Prostate gland (tissue), 2 donors: ENCODE measurements around the gene TNFRSF25. TPM values are rescaled to one million over a fixed set of nuclear protein-coding genes. Genes with fewer than 3 reads are reported as not detected.

Experiments
- DNase-seq: peaks from one replicate; pipeline ENCODE4 v3.0.0-alpha.2; 2019; ENCODE audit warnings: low spot score
- H3K27ac ChIP-seq, 2 donors: fragments of 200-600 bp; sonication (generic); 2 replicates each; pipeline ENCODE4 v1.5.1; 2017 to 2019
- H3K27me3 ChIP-seq: fragments of 200-600 bp; sonication (generic); replicated peaks from 2 replicates; pipeline ENCODE4 v1.5.1; 2019; ENCODE audit not compliant: insufficient read depth
- H3K36me3 ChIP-seq, 2 donors: fragments of 200-600 bp; sonication (generic); 1 replicate in 1 of 2; 2 replicates in 1 of 2; pipeline versions ENCODE4 v1.5.1 to v1.8.1; 2017 to 2019
- H3K4me1 ChIP-seq: fragments of 200-600 bp; sonication (generic); replicated peaks from 2 replicates; pipeline ENCODE4 v1.5.1; 2019
- H3K4me3 ChIP-seq, 2 donors: fragments of 200-600 bp; sonication (generic); 2 replicates each; pipeline ENCODE4 v1.5.1; 2017 to 2019
- H3K9me3 ChIP-seq: fragments of 200-600 bp; sonication (generic); 2 replicates; pipeline ENCODE4 v1.5.1; 2017
- CTCF ChIP-seq, 4 experiments: fragments of 200-600 bp in 2 of 4; fragments of 450-650 bp in 2 of 4; sonication (generic) in 2 of 4; IDR thresholded peaks; 1 replicate in 3 of 4; 2 replicates in 1 of 4; pipeline ENCODE4 v1.5.1; 2016 to 2019; ENCODE audit warnings: antibody characterized with exemption in 4 of 4, mild to moderate bottlenecking in 2 of 4, moderate library complexity in 2 of 4
- POLR2A ChIP-seq: fragments of 450-650 bp; IDR thresholded peaks from one replicate; pipeline ENCODE4 v1.6.1; 2016; ENCODE audit warnings: antibody characterized with exemption, mild to moderate bottlenecking
- POLR2AphosphoS5 ChIP-seq: sonication (generic); formaldehyde crosslinking; IDR thresholded peaks from one replicate; pipeline ENCODE4 v1.6.1; 2017; ENCODE audit warnings: antibody characterized with exemption
- WGBS: methylation state at CpG from one replicate; pipeline ENCODE4 v1.1.5; 2018; 5-methylcytosine and 5-hydroxymethylcytosine counted together
- intact Hi-C: fragments of 100-400 bp; cut with DNase I; formaldehyde crosslinking; loops from one replicate; pipeline ENCODE4 v1.14.2; 2022
- total RNA-seq, 2 donors: library from RNA; depleted of rRNA; stranded (reverse); fragments of >200 nt; gene quantifications; one replicate each; pipeline ENCODE4 v1.1.0, GENCODE V29; 2016

TNFRSF25 gene
- total RNA-seq, 2 donors from 2014 or later, result 15.2 to 22.7 TPM

GRCh38 chr1:6497867-6498575 lies 32.0 kb upstream of the TNFRSF25 start:
- DNase-seq, result no peak
- Histone ChIP-seq H3K9me3 (no peaks in the 10 kb centered on the region), H3K27me3 (no peaks in the 10 kb centered on the region), H3K27ac (no peak overlapping the region), H3K4me1 (peaks cover 3% of the 10 kb centered on the region), H3K4me3 (peak overlapping the region; percentile 37 to 61), H3K36me3 (no peaks in the 10 kb centered on the region)
- TF ChIP-seq POLR2A (no peak), CTCF (IDR thresholded peaks at IDR 0.05) (no peak), POLR2AphosphoS5 (no peak)
- 28% methylated on average over 20 of the region's 20 CpGs for WGBS
- intact Hi-C loops, result no loop called here

GRCh38 chr1:6497215-6497866 lies 31.4 kb upstream of the TNFRSF25 start:
- 0% methylated on average over 9 of the region's 74 CpGs for WGBS
- no peaks in the 10 kb centered on the region for H3K27me3 ChIP-seq
- H3K36me3 ChIP-seq, result no peaks in the 10 kb centered on the region
- no peak for TF ChIP-seq CTCF (IDR thresholded peaks at IDR 0.05)
- TF ChIP-seq POLR2AphosphoS5, result peak; percentile 3
- peak; percentile 7 for TF ChIP-seq POLR2A
- peak overlapping the region; percentile 42 to 69 for H3K27ac ChIP-seq
- H3K4me3 ChIP-seq, result peak overlapping the region; percentile 37 to 61
- peaks cover 3% of the 10 kb centered on the region for H3K4me1 ChIP-seq
- DNase-seq, result peak; percentile 45
- no peaks in the 10 kb centered on the region for H3K9me3 ChIP-seq
- intact Hi-C loops, result no loop called here

- Histone ChIP-seq H3K27me3 (no peaks in the 10 kb centered on the region), H3K9me3 (no peaks in the 10 kb centered on the region), H3K4me1 (peaks cover 3% of the 10 kb centered on the region), H3K4me3 (peak overlapping the region; percentile 37 to 61), H3K36me3 (no peaks in the 10 kb centered on the region), H3K27ac (peak overlapping the region; percentile 42 to 69)
- TF ChIP-seq POLR2A, result no peak
- no peak for TF ChIP-seq POLR2AphosphoS5
- no peak for TF ChIP-seq CTCF (IDR thresholded peaks at IDR 0.05)
- intact Hi-C loops, result no loop called here
- WGBS, result 1% methylated on average over 21 of the region's 21 CpGs
- DNase-seq, result no peak
These were observed 30.9 kb upstream of the TNFRSF25 start for GRCh38 chr1:6496890-6497214.

- Histone ChIP-seq H3K27me3 (no peaks in the 10 kb centered on the region), H3K4me3 (peak overlapping the region; percentile 37 to 61), H3K27ac (peak overlapping the region; percentile 42 to 69), H3K9me3 (no peaks in the 10 kb centered on the region), H3K36me3 (no peaks in the 10 kb centered on the region), H3K4me1 (peaks cover 3% of the 10 kb centered on the region)
- DNase-seq, result no peak
- 17% methylated on average over 13 of the region's 13 CpGs for WGBS
- TF ChIP-seq CTCF (IDR thresholded peaks at IDR 0.05), result no peak
- TF ChIP-seq POLR2AphosphoS5, result no peak
- TF ChIP-seq POLR2A, result no peak
- intact Hi-C loops, result no loop called here
These were observed 30.4 kb upstream of the TNFRSF25 start for GRCh38 chr1:6496365-6496721.
